Panc1 (cell line): ENCODE data around the gene PAPSS2. TPM values are rescaled to one million over a fixed set of nuclear protein-coding genes. Genes with fewer than 3 reads are reported as not detected.

Experiments used
- ATAC-seq: fragments of 200-7000 bp; cut with Tn5 transposase; 2 replicates; pipeline ENCODE4 v1.9.1; 2020; ENCODE audit warnings: mild to moderate bottlenecking, moderate library complexity
- BruUV-seq: library from RNA; stranded (reverse); fragments of 400-500 nt; replicated peaks from 2 replicates; lab custom pipeline; 2021; lab: Mats Ljungman, UMichigan
- CTCF ChIA-PET: fragments of 300-600 bp; sonication (Branson Sonifier 250); formaldehyde crosslinking; loops from one replicate; lab custom pipeline; 2022; ENCODE audit warnings: antibody characterized with exemption; lab: Charles Lee
- POLR2A ChIA-PET: fragments of 300-600 bp; sonication (Branson Sonifier 250); formaldehyde crosslinking; loops from one replicate; lab custom pipeline; 2022; ENCODE audit warnings: antibody characterized with exemption; lab: Charles Lee
- DNase-seq: peaks from one replicate; pipeline ENCODE4 v3.0.0-alpha.2; 2010; ENCODE audit warnings: low read depth, low spot score
- H3K27ac ChIP-seq: 2 replicates; pipeline ENCODE4 v1.5.1; 2011; ENCODE audit warnings: mild to moderate bottlenecking, low read length, inconsistent platforms
- H3K27me3 ChIP-seq: fragments of 200-500 bp; sonication (Bioruptor generic); 2 replicates; pipeline ENCODE4 v1.6.0; 2014; ENCODE audit warnings: low read length, inconsistent platforms; ENCODE audit not compliant: control insufficient read depth, insufficient read depth
- H3K36me3 ChIP-seq: fragments of 200-500 bp; sonication (Bioruptor generic); 2 replicates; pipeline ENCODE4 v1.5.1; 2014; ENCODE audit warnings: inconsistent platforms, mild to moderate bottlenecking, low read length, moderate library complexity; ENCODE audit not compliant: control insufficient read depth, insufficient read depth
- H3K4me1 ChIP-seq: 2 replicates; pipeline ENCODE4 v1.5.1; 2011; ENCODE audit warnings: inconsistent platforms, mild to moderate bottlenecking, low read length, moderate library complexity; ENCODE audit not compliant: control insufficient read depth, insufficient read depth
- H3K4me3 ChIP-seq, 2 experiments: 2 replicates each; pipeline ENCODE4 v1.5.1; 2011 to 2012; ENCODE audit warnings: low read depth in 2 of 2, low read length in 2 of 2, mild to moderate bottlenecking in 2 of 2, inconsistent platforms in 1 of 2, moderate library complexity in 1 of 2
- H3K9me3 ChIP-seq: fragments of 200-500 bp; sonication (Bioruptor generic); 2 replicates; pipeline ENCODE4 v1.5.1; 2014; ENCODE audit warnings: low read depth, mild to moderate bottlenecking, inconsistent platforms, low read length, moderate library complexity; ENCODE audit not compliant: control insufficient read depth, insufficient read depth
- POLR2AphosphoS5 ChIP-seq: IDR thresholded peaks from 2 replicates; pipeline ENCODE4 v1.6.1; 2012; ENCODE audit warnings: mild to moderate bottlenecking, low read depth, low read length, moderate library complexity
- SIN3A ChIP-seq: IDR thresholded peaks from 2 replicates; pipeline ENCODE4 v1.6.1; 2012; ENCODE audit warnings: low read depth, mild to moderate bottlenecking, low read length, moderate library complexity, borderline replicate concordance; ENCODE audit not compliant: insufficient read depth
- TCF7L2 ChIP-seq: IDR thresholded peaks from 2 replicates; pipeline ENCODE4 v1.6.1; 2011; ENCODE audit warnings: mild to moderate bottlenecking, low read depth, low read length, inconsistent platforms
- in situ Hi-C: cut with HindIII; loops from 2 replicates; pipeline ENCODE4 v1.10.0; 2016; ENCODE audit warnings: low sequenced_read_pairs, low pct_unique_long_range_greater_than_20kb
- intact Hi-C: fragments of 100-400 bp; cut with micrococcal nuclease; formaldehyde crosslinking; loops from one replicate; pipeline ENCODE4 v1.10.0; 2022; ENCODE audit not compliant: unreplicated experiment
- total RNA-seq: library from RNA; stranded (reverse); gene quantifications from one replicate; pipeline ENCODE4 v1.2.1, GENCODE V29; 2021; ENCODE audit not compliant: unreplicated experiment
- TF ChIP-seq, protein P1 (sequence below), 2 experiments: IDR thresholded peaks; 2 replicates each; pipeline ENCODE4 v1.6.1; 2011 to 2012; ENCODE audit warnings: low read depth in 2 of 2, control low read depth in 1 of 2, low read length in 1 of 2, mild to moderate bottlenecking in 1 of 2, moderate library complexity in 1 of 2; ENCODE audit not compliant: insufficient read depth in 1 of 2
- TF ChIP-seq, protein P2 (sequence below): fragments of 450-650 bp; IDR thresholded peaks from 2 replicates; pipeline ENCODE4 v1.5.1; 2017; ENCODE audit warnings: mild to moderate bottlenecking

The PAPSS2 gene
- total RNA-seq, 1 experiment from 2014 or later = 17.1 TPM

DNA sequence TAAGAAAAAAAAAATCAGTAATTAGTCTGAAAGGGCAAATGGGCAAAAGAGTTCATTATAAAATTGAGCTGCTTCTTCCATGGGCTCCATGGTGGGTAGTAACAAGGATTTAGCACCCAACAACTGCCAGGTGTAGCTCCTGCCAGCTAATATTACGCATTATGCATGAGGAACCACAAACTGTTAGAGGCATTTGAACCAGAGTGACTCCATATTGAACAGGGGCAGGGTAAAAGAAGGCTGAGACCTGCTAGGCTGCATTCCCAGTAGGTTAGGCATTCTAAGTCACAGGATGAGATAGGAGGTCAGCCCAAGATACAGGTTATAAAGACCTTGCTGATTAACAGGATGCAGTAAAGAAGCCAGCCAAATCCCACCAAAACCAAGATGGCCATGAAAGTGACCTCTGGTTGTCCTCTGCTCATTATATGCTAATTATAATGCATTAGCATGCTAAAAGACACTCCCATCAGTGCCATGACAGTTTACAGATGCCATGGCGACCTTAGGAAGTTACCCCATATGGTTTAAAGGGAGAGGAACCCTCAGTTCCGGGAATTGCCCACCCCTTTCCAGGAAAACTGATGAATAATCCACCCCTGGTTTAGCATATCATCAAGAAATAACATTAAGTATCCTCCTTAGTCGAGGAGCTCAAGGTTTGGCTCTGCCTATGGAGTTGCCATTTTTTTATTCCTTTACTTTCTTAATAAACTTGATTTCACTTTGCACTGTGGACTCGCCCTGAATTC lies 8.7 kb upstream of the PAPSS2 start:
- H3K27ac ChIP-seq = no peak overlapping the region
- ChIA-PET CTCF (no interaction called here), POLR2A (no interaction called here)
- H3K4me1 ChIP-seq = no peaks in the 10 kb centered on the region; the same call in 1 of the 2 replicates
- no peaks in the 10 kb centered on the region; the same call in 1 of the 2 replicates for H3K27me3 ChIP-seq
- H3K36me3 ChIP-seq = no peaks in the 10 kb centered on the region
- BruUV-seq = no TSS peak
- intact Hi-C loops (loop anchor here (10.0 kb wide), 1 partner anchor 904 kb away; no protein-coding TSS in a partner anchor), in situ Hi-C loops (no loop called here)
- no peak for TF ChIP-seq POLR2AphosphoS5
- TF ChIP-seq, protein P1, sequence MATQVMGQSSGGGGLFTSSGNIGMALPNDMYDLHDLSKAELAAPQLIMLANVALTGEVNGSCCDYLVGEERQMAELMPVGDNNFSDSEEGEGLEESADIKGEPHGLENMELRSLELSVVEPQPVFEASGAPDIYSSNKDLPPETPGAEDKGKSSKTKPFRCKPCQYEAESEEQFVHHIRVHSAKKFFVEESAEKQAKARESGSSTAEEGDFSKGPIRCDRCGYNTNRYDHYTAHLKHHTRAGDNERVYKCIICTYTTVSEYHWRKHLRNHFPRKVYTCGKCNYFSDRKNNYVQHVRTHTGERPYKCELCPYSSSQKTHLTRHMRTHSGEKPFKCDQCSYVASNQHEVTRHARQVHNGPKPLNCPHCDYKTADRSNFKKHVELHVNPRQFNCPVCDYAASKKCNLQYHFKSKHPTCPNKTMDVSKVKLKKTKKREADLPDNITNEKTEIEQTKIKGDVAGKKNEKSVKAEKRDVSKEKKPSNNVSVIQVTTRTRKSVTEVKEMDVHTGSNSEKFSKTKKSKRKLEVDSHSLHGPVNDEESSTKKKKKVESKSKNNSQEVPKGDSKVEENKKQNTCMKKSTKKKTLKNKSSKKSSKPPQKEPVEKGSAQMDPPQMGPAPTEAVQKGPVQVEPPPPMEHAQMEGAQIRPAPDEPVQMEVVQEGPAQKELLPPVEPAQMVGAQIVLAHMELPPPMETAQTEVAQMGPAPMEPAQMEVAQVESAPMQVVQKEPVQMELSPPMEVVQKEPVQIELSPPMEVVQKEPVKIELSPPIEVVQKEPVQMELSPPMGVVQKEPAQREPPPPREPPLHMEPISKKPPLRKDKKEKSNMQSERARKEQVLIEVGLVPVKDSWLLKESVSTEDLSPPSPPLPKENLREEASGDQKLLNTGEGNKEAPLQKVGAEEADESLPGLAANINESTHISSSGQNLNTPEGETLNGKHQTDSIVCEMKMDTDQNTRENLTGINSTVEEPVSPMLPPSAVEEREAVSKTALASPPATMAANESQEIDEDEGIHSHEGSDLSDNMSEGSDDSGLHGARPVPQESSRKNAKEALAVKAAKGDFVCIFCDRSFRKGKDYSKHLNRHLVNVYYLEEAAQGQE (IDR thresholded peaks at IDR 0.05; ENCODE audit: insufficient read depth in 1 of 2, low read depth in 2 of 2, low read length in 1 of 2) = no peak
- TF ChIP-seq TCF7L2 = no peak
- TF ChIP-seq SIN3A = no peak
- no peaks in the 10 kb centered on the region for H3K9me3 ChIP-seq
- ATAC-seq (no peak), DNase-seq (no peak)
- no peak overlapping the region for H3K4me3 ChIP-seq

DNA sequence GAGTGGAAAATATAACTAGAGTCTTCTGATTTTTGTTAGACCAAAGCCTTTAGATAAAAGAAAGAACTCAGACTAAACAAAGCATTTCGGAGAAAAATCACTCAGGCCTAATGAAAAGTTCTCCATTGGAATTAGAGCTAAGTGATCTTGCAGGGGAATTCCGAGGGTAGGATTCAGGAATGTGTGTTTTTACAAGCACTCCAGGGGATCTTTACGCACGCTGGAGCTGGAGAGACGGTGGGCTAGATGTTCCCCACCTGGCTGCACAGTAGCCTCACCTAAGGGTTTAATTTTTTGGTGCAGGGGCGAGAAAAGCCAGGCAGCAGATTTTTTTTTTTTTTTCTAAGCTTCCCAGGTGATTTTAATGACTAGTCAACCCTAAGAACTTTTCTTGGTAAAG lies 7.9 kb upstream of the PAPSS2 start:
- H3K36me3 ChIP-seq = no peaks in the 10 kb centered on the region
- DNase-seq (no peak), ATAC-seq (no peak)
- in situ Hi-C loops (no loop called here), intact Hi-C loops (loop anchor here (10.0 kb wide), 1 partner anchor 903 kb away; no protein-coding TSS in a partner anchor)
- H3K27ac ChIP-seq = no peak overlapping the region
- H3K4me1 ChIP-seq = peaks cover 2% of the 10 kb centered on the region; the same call in 1 of the 2 replicates
- no peak overlapping the region for H3K4me3 ChIP-seq
- POLR2A ChIA-PET = interaction anchor here (0.6 kb wide), 2 partner anchors 9 to 28 kb away, joined by 3 to 5 read pairs; no protein-coding TSS in a partner anchor
- CTCF ChIA-PET = no interaction called here
- TF ChIP-seq, protein P2, sequence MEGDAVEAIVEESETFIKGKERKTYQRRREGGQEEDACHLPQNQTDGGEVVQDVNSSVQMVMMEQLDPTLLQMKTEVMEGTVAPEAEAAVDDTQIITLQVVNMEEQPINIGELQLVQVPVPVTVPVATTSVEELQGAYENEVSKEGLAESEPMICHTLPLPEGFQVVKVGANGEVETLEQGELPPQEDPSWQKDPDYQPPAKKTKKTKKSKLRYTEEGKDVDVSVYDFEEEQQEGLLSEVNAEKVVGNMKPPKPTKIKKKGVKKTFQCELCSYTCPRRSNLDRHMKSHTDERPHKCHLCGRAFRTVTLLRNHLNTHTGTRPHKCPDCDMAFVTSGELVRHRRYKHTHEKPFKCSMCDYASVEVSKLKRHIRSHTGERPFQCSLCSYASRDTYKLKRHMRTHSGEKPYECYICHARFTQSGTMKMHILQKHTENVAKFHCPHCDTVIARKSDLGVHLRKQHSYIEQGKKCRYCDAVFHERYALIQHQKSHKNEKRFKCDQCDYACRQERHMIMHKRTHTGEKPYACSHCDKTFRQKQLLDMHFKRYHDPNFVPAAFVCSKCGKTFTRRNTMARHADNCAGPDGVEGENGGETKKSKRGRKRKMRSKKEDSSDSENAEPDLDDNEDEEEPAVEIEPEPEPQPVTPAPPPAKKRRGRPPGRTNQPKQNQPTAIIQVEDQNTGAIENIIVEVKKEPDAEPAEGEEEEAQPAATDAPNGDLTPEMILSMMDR = no peak
- no peak for TF ChIP-seq SIN3A
- no peak for TF ChIP-seq POLR2AphosphoS5
- TF ChIP-seq TCF7L2 = no peak
- TF ChIP-seq, protein P1 (IDR thresholded peaks at IDR 0.05; ENCODE audit: insufficient read depth in 1 of 2, low read depth in 2 of 2, low read length in 1 of 2) = no peak
- no TSS peak for BruUV-seq
- H3K27me3 ChIP-seq = no peaks in the 10 kb centered on the region; the same call in 1 of the 2 replicates
- H3K9me3 ChIP-seq = no peaks in the 10 kb centered on the region
